PC-9 (cell line): ENCODE results near the gene COX7C. TPM values are rescaled to one million over a fixed set of nuclear protein-coding genes. Genes with fewer than 3 reads are reported as not detected.

ENCODE experiments used
- BruUV-seq: library from RNA; stranded (reverse); fragments of 400-500 nt; replicated peaks from 2 replicates; lab custom pipeline; 2021; lab: Mats Ljungman, UMichigan
- CTCF ChIA-PET: fragments of 300-600 bp; sonication (Branson Sonifier 250); formaldehyde crosslinking; loops from one replicate; lab custom pipeline; 2022; ENCODE audit warnings: antibody characterized with exemption; lab: Charles Lee
- POLR2A ChIA-PET: fragments of 300-600 bp; sonication (Branson Sonifier 250); formaldehyde crosslinking; loops from one replicate; lab custom pipeline; 2022; ENCODE audit warnings: antibody characterized with exemption; ENCODE audit not compliant: unreplicated experiment; lab: Charles Lee
- DNase-seq, 2 experiments: peaks; one replicate each; pipeline versions ENCODE4 v3.0.0 to v3.0.0-alpha.2; 2015 to 2022; ENCODE audit warnings: mixed read lengths in 1 of 2
- H2AFZ ChIP-seq: fragments of 200-600 bp; sonication (generic); 2 replicates; pipeline ENCODE4 v1.8.1; 2017; ENCODE audit warnings: antibody characterized with exemption
- H3F3A ChIP-seq: fragments of 200-600 bp; sonication (generic); 2 replicates; pipeline ENCODE4 v1.8.1; 2017; ENCODE audit warnings: antibody characterized with exemption, mild to moderate bottlenecking, low read depth; ENCODE audit not compliant: insufficient read depth
- H3K27ac ChIP-seq: fragments of 200-600 bp; sonication (generic); 2 replicates; pipeline ENCODE4 v1.6.1; 2016; ENCODE audit warnings: mixed run types
- H3K27me3 ChIP-seq: fragments of 200-600 bp; sonication (generic); 2 replicates; pipeline ENCODE4 v1.6.1; 2016; ENCODE audit warnings: low read depth, mixed run types; ENCODE audit not compliant: insufficient read depth
- H3K36me3 ChIP-seq: fragments of 200-600 bp; sonication (generic); 2 replicates; pipeline ENCODE4 v1.6.1; 2016; ENCODE audit warnings: low read depth, mixed run types
- H3K4me1 ChIP-seq: fragments of 200-600 bp; sonication (generic); replicated peaks from 2 replicates; pipeline ENCODE4 v1.6.1; 2016; ENCODE audit warnings: mixed run types; ENCODE audit not compliant: insufficient read depth
- H3K4me2 ChIP-seq: fragments of 200-600 bp; sonication (generic); 2 replicates; pipeline ENCODE4 v1.6.1; 2017; ENCODE audit warnings: mixed run types
- H3K4me3 ChIP-seq: fragments of 200-600 bp; sonication (generic); 2 replicates; pipeline ENCODE4 v1.6.1; 2016; ENCODE audit warnings: mixed run types
- H3K79me2 ChIP-seq: fragments of 200-600 bp; sonication (generic); 2 replicates; pipeline ENCODE4 v1.6.1; 2017; ENCODE audit warnings: low read depth, mixed run types
- H3K9me2 ChIP-seq: fragments of 200-600 bp; sonication (generic); 2 replicates; pipeline ENCODE4 v1.8.1; 2017; ENCODE audit warnings: mild to moderate bottlenecking; ENCODE audit not compliant: insufficient read depth
- H3K9me3 ChIP-seq: fragments of 200-600 bp; sonication (generic); 2 replicates; pipeline ENCODE4 v1.8.1; 2016; ENCODE audit warnings: low read depth; ENCODE audit not compliant: insufficient read depth
- H4K20me1 ChIP-seq: fragments of 200-600 bp; sonication (generic); 2 replicates; pipeline ENCODE4 v1.8.1; 2017; ENCODE audit not compliant: insufficient read depth
- CTCF ChIP-seq: fragments of 200-600 bp; sonication (generic); conservative IDR thresholded peaks from 2 replicates; pipeline ENCODE4 v1.6.1; 2017; ENCODE audit warnings: mixed run types, antibody characterized with exemption, mild to moderate bottlenecking, moderate library complexity
- EZH2 ChIP-seq: fragments of 200-600 bp; sonication (generic); IDR thresholded peaks from 2 replicates; pipeline ENCODE4 v1.8.0; 2017; ENCODE audit warnings: antibody characterized with exemption, low read depth
- intact Hi-C: fragments of 100-400 bp; cut with micrococcal nuclease; formaldehyde crosslinking; loops from one replicate; pipeline ENCODE4 v1.10.0; 2022; ENCODE audit not compliant: unreplicated experiment
- total RNA-seq: library from RNA; stranded (reverse); gene quantifications from 2 replicates; pipeline ENCODE4 v1.2.3, GENCODE V29; 2021

COX7C gene
- total RNA-seq, 1 experiment from 2014 or later: 489 TPM

- no peak overlapping the region for H3K4me2 ChIP-seq
- peaks cover 9% of the 10 kb centered on the region; the same call in 1 of the 2 replicates for H4K20me1 ChIP-seq
- no peak overlapping the region for H3K4me3 ChIP-seq
- no peak overlapping the region for H2AFZ ChIP-seq
- H3K36me3 ChIP-seq: peaks cover 28% of the 10 kb centered on the region
- CTCF ChIA-PET: no interaction called here
- no peak overlapping the region for H3K27ac ChIP-seq
- POLR2A ChIA-PET: no interaction called here
- H3K79me2 ChIP-seq: peaks cover 14% of the 10 kb centered on the region
- H3K27me3 ChIP-seq: no peaks in the 10 kb centered on the region
- H3K4me1 ChIP-seq: peaks cover 8% of the 10 kb centered on the region
- TF ChIP-seq CTCF (no peak), EZH2 (no peak)
- DNase-seq: no peak
- H3K9me2 ChIP-seq: no peaks in the 10 kb centered on the region
- peaks cover 27% of the 10 kb centered on the region for H3F3A ChIP-seq
- no TSS peak for BruUV-seq
- intact Hi-C loops: no loop called here
- no peaks in the 10 kb centered on the region for H3K9me3 ChIP-seq
These were observed 6.2 kb downstream of the COX7C start for GRCh38 chr5:86623785-86624483.

- Histone ChIP-seq H3F3A (peaks cover 21% of the 10 kb centered on the region), H3K4me2 (no peak overlapping the region), H3K27me3 (no peaks in the 10 kb centered on the region), H3K4me1 (no peaks in the 10 kb centered on the region), H3K36me3 (peaks cover 16% of the 10 kb centered on the region), H3K79me2 (peaks cover 2% of the 10 kb centered on the region; the same call in 1 of the 2 replicates), H3K27ac (no peak overlapping the region), H4K20me1 (0 out of 2 replicates have a peak, but pooled peaks cover 1% of the 10 kb centered on the region), H3K4me3 (no peak overlapping the region), H2AFZ (no peak overlapping the region), H3K9me3 (no peaks in the 10 kb centered on the region), H3K9me2 (no peaks in the 10 kb centered on the region)
- TF ChIP-seq CTCF (no peak), EZH2 (no peak)
- ChIA-PET CTCF (no interaction called here), POLR2A (no interaction called here)
- no TSS peak for BruUV-seq
- no peak for DNase-seq
- intact Hi-C loops: no loop called here
These were observed 7.4 kb downstream of the COX7C start for GRCh38 chr5:86625148-86625547.

- Histone ChIP-seq H3K4me3 (no peak overlapping the region), H3K4me2 (no peak overlapping the region), H3K4me1 (no peaks in the 10 kb centered on the region), H3K9me3 (no peaks in the 10 kb centered on the region), H3K79me2 (no peaks in the 10 kb centered on the region), H4K20me1 (no peaks in the 10 kb centered on the region), H3F3A (peaks cover 19% of the 10 kb centered on the region; the same call in 1 of the 2 replicates), H3K36me3 (peaks cover 6% of the 10 kb centered on the region; the same call in 1 of the 2 replicates), H2AFZ (no peak overlapping the region), H3K9me2 (no peaks in the 10 kb centered on the region), H3K27me3 (no peaks in the 10 kb centered on the region), H3K27ac (no peak overlapping the region)
- ChIA-PET CTCF (no interaction called here), POLR2A (no interaction called here)
- DNase-seq: no peak
- BruUV-seq: no TSS peak
- TF ChIP-seq CTCF (no peak), EZH2 (no peak)
- intact Hi-C loops: no loop called here
These were observed 8.4 kb downstream of the COX7C start for GRCh38 chr5:86626149-86626548.
